ENCODE data around the gene METTL27.
"Not testable (repeated sequence)": the region's sequence is repeated elsewhere in the genome, so short reads cannot be mapped to it uniquely, and the experiment has no call there.

GRCh38 chr7:73821597-73822285 is 20.6 kb downstream of the METTL27 start:
- not testable (repeated sequence) for TF ChIP-seq CTCF, POLR2A (IDR thresholded peaks at IDR 0.05)
